ENCODE data around the gene TNIP1.

Gene TNIP1, protein sequence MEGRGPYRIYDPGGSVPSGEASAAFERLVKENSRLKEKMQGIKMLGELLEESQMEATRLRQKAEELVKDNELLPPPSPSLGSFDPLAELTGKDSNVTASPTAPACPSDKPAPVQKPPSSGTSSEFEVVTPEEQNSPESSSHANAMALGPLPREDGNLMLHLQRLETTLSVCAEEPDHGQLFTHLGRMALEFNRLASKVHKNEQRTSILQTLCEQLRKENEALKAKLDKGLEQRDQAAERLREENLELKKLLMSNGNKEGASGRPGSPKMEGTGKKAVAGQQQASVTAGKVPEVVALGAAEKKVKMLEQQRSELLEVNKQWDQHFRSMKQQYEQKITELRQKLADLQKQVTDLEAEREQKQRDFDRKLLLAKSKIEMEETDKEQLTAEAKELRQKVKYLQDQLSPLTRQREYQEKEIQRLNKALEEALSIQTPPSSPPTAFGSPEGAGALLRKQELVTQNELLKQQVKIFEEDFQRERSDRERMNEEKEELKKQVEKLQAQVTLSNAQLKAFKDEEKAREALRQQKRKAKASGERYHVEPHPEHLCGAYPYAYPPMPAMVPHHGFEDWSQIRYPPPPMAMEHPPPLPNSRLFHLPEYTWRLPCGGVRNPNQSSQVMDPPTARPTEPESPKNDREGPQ

DNA sequence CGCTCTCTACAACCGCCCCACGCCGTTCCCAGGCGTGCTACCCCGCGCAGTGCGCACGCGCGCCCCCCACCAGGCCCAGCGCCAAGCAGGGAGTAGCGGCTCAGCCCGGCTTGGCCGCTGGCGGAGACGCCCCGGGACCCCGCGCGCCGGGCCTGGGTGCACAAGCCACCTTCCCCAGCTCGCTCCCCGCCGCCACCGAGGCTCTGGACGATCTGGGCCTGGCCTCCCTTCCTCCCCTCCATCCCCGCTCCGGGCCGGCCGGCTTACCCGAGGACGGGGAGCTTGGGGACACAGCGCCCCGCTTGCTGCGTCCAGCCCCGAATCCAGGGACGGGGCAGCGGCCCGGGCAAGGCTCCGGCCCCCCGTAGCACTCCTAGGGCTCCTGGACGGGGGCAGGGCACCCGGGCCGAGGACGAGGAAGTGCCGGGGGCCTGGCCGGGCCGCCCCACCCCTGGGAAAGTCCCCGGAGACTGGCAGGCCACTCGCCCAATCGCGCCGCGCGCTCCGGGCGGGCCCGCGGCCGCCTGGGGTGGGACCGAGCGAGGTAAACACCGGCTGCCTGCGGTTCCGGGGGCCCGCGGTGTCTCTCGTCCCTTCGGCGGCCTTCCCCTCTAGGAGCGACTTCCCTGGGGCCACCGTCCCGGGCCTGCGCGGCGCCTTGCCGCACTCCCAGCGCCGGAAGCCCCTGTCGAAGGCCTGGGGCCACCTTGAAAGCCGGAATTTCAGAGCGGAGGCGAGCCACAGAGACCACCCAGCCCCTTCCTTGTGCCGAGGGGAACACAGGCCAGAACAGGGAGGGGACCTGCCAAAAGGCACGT lies at the start of gene TNIP1:
Gene TNIP1 (minus strand): TSS at position 422 of the 818 bp plus-strand sequence. CDS start 15,939 bp downstream, outside the sequence.
- H3K27me3 Mint-ChIP-seq = no peaks in the 10 kb centered on the region
- H3K4me1 Mint-ChIP-seq (ENCODE audit: low read depth) = peaks cover 80% of the 10 kb centered on the region
- peaks cover 47% of the 10 kb centered on the region for H3K36me3 Mint-ChIP-seq (ENCODE audit: low read depth)
- intact Hi-C loops (cut with micrococcal nuclease) = no loop called here
- H3K9me3 Mint-ChIP-seq = no peaks in the 10 kb centered on the region
- H3K4me3 Mint-ChIP-seq = peak within 1 kb of the TSS; percentile 85
- peak within 1 kb of the TSS; percentile 95 for H3K27ac Mint-ChIP-seq

DNA sequence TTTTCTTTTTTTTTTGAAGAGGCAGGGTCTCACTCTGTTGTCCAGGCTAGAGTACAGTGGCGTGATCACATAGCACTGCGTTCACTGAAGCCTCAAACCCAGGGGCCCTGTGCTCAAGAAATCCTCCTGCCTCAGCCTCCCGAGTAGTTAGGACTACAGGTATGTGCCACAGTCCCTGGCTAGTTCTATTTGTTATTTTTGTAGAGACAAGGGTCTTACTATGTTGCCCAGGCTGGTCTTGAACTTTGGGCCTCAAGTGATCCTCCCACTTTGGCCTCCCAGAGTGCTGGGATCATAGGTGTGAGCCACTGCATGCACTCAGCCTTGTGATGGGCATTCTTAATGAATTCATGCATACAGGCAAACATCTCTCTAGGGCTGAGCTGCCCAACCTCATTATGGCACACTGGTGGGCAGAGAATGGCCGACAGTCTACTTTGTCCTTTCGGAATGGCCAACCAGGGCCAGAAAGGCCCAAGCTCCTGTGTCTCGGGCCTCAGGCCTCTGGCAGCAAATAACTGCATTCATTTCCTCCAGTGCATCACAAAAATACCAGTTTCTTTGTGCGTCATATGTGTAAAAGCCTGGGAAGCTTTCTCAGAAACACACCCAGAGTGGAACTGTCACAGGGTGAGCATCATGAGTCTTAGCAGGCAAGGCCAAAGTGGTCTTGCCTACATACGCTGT lies 49.5 kb upstream of the TNIP1 start:
- peaks cover 94% of the 10 kb centered on the region for H3K36me3 Mint-ChIP-seq (ENCODE audit: low read depth)

DNA sequence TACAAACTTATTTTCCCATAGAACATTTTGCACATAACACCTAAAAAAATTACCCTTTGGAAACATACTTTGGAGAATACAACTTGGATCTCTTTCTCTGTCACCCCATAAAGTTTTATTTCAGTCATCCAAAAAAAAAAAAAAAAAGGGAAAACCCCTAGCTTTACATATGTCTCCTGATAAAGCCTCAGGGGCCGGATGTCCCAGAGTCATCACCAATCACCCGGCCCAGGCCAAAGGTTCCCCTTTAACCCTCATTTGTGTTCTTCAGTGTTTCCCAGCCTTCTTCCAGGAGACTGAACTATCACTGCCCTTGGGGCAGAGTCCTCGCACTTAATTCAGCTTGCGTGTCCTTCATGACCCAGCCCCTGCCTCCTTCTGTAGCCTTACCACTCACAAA lies 48.0 kb upstream of the TNIP1 start:
- Mint-ChIP-seq H3K27me3 (no peaks in the 10 kb centered on the region), H3K4me1 (ENCODE audit: low read depth) (peaks cover 50% of the 10 kb centered on the region), H3K4me3 (no peak overlapping the region), H3K36me3 (ENCODE audit: low read depth) (peaks cover 86% of the 10 kb centered on the region), H3K9me3 (no peaks in the 10 kb centered on the region), H3K27ac (no peak overlapping the region)
- intact Hi-C loops (cut with micrococcal nuclease) = loop anchor here (5.0 kb wide), 1 partner anchor 108 kb away; no protein-coding TSS in a partner anchor

More for the DNA sequence above, 49.5 kb upstream of the TNIP1 start:
- Mint-ChIP-seq H3K27me3 (no peaks in the 10 kb centered on the region), H3K9me3 (no peaks in the 10 kb centered on the region), H3K4me3 (no peak overlapping the region), H3K4me1 (ENCODE audit: low read depth) (peaks cover 58% of the 10 kb centered on the region), H3K27ac (no peak overlapping the region)
- intact Hi-C loops (cut with micrococcal nuclease) = no loop called here

DNA sequence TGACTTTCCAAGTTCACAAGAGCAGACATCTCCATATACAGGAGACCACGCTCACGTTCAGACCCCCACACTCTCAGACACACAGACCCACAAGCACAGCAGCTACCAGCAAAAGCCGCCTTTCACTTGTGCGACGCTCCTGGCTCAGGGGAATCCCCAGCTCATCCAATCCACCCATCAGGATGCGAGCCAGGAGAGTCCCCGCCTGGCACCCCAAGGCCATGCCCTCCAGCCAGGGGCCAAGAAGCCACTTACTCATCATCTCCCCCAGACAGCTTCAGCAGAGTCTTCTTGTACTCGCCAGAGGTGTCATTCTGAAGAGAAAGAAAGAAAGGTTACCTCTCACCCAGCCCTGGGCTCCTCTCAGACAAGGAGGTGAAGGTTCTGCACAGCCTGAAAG lies 47.1 kb upstream of the TNIP1 start:
- no peak overlapping the region for H3K4me3 Mint-ChIP-seq
- H3K27me3 Mint-ChIP-seq = no peaks in the 10 kb centered on the region
- no peaks in the 10 kb centered on the region for H3K9me3 Mint-ChIP-seq
- H3K36me3 Mint-ChIP-seq (ENCODE audit: low read depth) = peaks cover 85% of the 10 kb centered on the region
- H3K27ac Mint-ChIP-seq = no peak overlapping the region
- peaks cover 42% of the 10 kb centered on the region for H3K4me1 Mint-ChIP-seq (ENCODE audit: low read depth)
- intact Hi-C loops (cut with micrococcal nuclease) = loop anchor here (5.0 kb wide), 1 partner anchor 109 kb away; no protein-coding TSS in a partner anchor

DNA sequence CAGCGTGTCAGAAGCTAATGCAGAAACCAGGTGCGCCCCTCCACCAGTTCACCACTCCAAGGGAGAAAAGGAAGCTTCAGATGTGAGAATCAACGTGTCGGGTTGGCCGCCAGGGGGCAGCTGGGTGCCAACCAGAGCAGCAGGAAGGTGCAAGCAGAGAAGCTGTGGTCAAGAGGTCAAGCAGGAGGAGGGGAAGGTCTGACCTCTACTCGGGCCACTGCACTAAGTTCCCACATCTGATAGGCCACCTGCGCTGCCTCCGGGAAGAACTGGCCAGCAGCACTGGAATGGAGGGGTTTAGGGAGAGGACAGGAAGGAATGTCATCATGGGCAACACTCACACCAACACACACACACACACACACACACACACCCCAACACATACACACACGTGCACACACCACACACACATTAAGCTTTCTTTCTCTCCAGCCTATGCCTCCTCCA lies 45.4 kb upstream of the TNIP1 start:
- peaks cover 86% of the 10 kb centered on the region for H3K36me3 Mint-ChIP-seq (ENCODE audit: low read depth)
- H3K9me3 Mint-ChIP-seq = no peaks in the 10 kb centered on the region
- intact Hi-C loops (cut with micrococcal nuclease) = loop anchor here (1.0 to 5.0 kb wide), 2 partner anchors 38 to 111 kb away; no protein-coding TSS in a partner anchor
- peaks cover 25% of the 10 kb centered on the region for H3K4me1 Mint-ChIP-seq (ENCODE audit: low read depth)
- H3K27me3 Mint-ChIP-seq = no peaks in the 10 kb centered on the region
- H3K4me3 Mint-ChIP-seq = no peak overlapping the region
- H3K27ac Mint-ChIP-seq = no peak overlapping the region

DNA sequence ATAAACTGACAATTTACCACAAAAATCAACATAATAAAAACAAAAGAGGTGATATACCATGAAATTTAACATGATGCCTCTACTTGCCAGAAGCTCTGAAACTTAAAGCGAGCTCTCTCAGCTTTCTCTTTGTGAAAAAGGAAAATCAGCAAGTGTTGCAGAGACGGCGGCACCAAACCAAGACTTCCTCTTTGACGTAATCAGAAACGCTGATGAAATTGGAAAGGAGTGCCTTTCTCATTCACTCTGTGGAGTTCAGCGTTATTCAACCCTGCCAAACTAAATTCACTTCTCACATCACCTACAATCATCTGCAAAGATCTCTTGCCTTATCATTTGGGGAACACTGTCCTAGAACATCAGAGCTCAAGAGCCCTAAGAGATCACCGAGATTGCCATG lies 44.6 kb upstream of the TNIP1 start:
- Mint-ChIP-seq H3K4me1 (ENCODE audit: low read depth) (peaks cover 22% of the 10 kb centered on the region), H3K9me3 (no peaks in the 10 kb centered on the region), H3K27ac (peak overlapping the region; percentile 43), H3K27me3 (no peaks in the 10 kb centered on the region), H3K4me3 (no peak overlapping the region), H3K36me3 (ENCODE audit: low read depth) (peaks cover 86% of the 10 kb centered on the region)
- intact Hi-C loops (cut with micrococcal nuclease) = loop anchor here (5.0 kb wide), 1 partner anchor 112 kb away; no protein-coding TSS in a partner anchor

DNA sequence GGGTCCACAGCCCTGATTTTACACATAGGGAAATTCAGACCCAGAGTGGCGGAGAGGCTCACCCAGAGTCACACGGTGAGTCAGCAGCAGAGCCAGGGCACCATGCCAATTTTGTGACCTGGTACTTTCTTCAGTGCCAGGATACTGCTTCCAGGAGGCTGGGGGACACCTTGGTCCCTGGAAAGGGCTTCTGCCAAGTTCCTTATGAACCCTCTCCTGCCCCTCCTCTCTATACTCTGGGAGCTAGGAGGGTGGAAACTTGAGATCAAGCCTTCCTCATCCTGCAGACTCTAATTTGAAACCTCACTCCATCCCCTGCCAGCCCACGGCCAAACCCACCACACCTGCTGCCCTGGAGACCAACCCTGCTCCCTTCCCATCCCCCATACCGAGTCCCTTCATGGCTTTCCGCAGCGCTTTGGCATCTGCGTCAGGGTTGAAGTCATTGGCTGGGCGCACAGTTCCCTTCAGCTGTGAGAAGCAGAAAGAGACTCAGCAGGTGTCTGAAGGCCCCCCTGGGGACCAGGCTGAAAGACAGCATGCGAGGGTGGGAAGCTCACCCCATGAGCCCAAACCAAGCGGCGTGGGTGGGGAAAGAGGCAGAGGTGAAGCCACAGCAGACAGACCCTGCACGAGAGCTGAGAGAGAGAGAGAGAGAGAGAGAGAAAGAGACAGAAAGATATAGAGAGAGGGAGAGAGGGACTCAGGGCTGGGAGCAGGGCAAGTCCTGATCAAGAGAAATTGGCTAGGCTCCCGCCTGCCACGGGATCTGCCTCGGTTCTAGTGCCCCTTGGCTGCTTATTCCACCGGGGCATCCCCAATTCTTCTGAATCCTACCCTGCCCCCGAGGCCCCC lies 43.3 kb upstream of the TNIP1 start:
- Mint-ChIP-seq H3K27me3 (no peaks in the 10 kb centered on the region), H3K4me1 (ENCODE audit: low read depth) (peaks cover 22% of the 10 kb centered on the region), H3K36me3 (ENCODE audit: low read depth) (peaks cover 86% of the 10 kb centered on the region), H3K27ac (no peak overlapping the region), H3K9me3 (no peaks in the 10 kb centered on the region), H3K4me3 (no peak overlapping the region)
- intact Hi-C loops (cut with micrococcal nuclease) = no loop called here

DNA sequence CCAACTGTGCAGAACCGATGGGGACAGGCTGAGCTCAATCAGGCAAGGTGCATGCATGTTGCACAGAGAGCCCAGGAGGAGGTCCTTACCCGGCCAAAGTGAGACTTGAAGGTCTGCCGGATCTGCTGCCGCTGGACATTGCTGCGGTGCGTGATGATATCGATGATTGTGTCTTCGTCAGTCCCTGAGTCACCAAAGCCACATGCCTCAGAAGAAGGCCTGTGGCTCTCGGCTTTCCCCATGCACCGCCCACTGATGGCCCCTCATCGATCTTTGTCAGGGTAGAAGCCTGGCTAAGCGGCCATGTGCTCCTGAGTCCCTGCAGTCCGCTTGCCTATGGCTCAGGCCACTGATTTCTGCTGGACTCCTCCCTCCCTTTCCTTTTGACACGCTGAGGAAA lies 42.0 kb upstream of the TNIP1 start:
- no peaks in the 10 kb centered on the region for H3K9me3 Mint-ChIP-seq
- no peak overlapping the region for H3K4me3 Mint-ChIP-seq
- H3K27ac Mint-ChIP-seq = no peak overlapping the region
- peaks cover 86% of the 10 kb centered on the region for H3K36me3 Mint-ChIP-seq (ENCODE audit: low read depth)
- H3K4me1 Mint-ChIP-seq (ENCODE audit: low read depth) = peaks cover 22% of the 10 kb centered on the region
- no peaks in the 10 kb centered on the region for H3K27me3 Mint-ChIP-seq
- intact Hi-C loops (cut with micrococcal nuclease) = no loop called here

DNA sequence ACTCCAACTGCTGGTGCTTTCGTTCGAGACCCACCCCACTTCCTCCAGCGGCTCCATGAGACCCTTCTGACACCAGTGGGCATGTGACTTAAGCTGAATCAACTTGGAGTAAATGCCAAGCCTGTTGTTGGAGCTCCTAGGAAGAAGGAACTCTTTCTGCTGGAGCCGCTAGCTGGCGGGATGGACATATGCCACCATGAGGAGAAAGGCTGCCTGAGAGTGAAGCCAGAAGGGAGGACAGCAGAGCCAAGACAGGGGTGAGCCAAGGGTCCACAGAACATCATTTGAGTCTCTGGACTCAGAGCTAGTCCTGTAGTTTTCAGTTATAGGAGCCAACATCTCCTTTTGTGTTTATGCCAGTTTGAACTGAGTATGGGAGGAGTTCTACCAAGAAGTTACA lies 40.8 kb upstream of the TNIP1 start:
- no peaks in the 10 kb centered on the region for H3K27me3 Mint-ChIP-seq
- intact Hi-C loops (cut with micrococcal nuclease) = no loop called here
- H3K27ac Mint-ChIP-seq = no peak overlapping the region
- no peak overlapping the region for H3K4me3 Mint-ChIP-seq
- H3K9me3 Mint-ChIP-seq = no peaks in the 10 kb centered on the region
- H3K36me3 Mint-ChIP-seq (ENCODE audit: low read depth) = peaks cover 86% of the 10 kb centered on the region
- peaks cover 21% of the 10 kb centered on the region for H3K4me1 Mint-ChIP-seq (ENCODE audit: low read depth)

DNA sequence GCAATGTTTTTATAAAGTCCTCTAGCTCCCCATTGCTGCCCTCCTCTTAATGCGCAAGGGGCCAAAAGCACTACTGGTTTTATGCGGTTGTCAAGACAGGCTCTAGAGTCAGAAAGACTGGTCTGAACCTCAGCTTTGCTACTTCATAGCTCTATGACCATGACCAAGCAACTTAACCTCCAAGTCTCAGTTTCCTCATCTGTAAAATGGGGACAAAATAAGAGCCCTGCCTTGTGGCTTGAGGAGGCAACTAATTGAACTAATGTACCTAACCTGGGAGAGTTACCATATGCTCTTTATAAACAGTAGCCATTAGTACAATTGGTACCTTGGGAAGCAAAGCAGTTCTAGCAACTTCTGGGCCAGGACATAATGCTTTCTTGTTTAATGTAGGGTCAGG lies 40.3 kb upstream of the TNIP1 start:
- H3K4me1 Mint-ChIP-seq (ENCODE audit: low read depth) = peaks cover 16% of the 10 kb centered on the region
- H3K36me3 Mint-ChIP-seq (ENCODE audit: low read depth) = peaks cover 86% of the 10 kb centered on the region
- no peak overlapping the region for H3K27ac Mint-ChIP-seq

DNA sequence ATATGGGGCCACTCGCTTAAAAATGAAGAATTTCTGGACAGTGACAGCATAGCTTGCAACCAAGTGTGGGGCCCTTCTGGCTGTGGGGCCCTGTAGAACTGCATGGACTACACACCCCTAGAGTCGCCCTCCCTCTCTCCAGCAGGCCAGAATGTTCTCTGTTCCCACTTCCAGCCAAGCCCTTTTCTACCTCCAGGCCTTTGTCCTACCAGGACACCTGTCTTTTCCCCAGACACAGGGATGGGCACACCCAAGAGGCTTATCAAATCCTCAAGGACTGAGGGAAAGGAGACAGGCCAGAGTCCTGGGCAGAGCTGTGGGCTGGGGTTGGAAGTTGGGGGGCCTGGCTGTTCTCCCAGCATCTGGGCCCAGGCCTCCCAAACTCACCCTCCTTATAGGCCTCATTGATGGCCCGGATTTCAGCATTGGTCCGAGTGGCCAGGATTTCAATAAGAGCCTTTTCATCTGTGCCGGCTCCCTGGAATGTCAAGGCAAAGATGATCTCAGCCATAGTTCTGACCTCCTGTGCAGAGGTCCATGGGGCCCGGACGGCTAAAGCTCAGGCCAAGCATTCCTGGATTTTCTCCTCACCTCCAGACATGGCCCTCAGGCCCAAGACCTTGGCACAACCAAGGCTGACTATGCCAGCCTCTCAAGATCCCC lies 38.2 kb upstream of the TNIP1 start:
- Mint-ChIP-seq H3K4me1 (ENCODE audit: low read depth) (peaks cover 2% of the 10 kb centered on the region), H3K4me3 (no peak overlapping the region), H3K27ac (no peak overlapping the region), H3K27me3 (no peaks in the 10 kb centered on the region), H3K9me3 (no peaks in the 10 kb centered on the region), H3K36me3 (ENCODE audit: low read depth) (peaks cover 83% of the 10 kb centered on the region)
- intact Hi-C loops (cut with micrococcal nuclease) = no loop called here

More for the DNA sequence above, 40.3 kb upstream of the TNIP1 start:
- intact Hi-C loops (cut with micrococcal nuclease) = no loop called here
- H3K9me3 Mint-ChIP-seq = no peaks in the 10 kb centered on the region
- no peaks in the 10 kb centered on the region for H3K27me3 Mint-ChIP-seq
- H3K4me3 Mint-ChIP-seq = no peak overlapping the region

DNA sequence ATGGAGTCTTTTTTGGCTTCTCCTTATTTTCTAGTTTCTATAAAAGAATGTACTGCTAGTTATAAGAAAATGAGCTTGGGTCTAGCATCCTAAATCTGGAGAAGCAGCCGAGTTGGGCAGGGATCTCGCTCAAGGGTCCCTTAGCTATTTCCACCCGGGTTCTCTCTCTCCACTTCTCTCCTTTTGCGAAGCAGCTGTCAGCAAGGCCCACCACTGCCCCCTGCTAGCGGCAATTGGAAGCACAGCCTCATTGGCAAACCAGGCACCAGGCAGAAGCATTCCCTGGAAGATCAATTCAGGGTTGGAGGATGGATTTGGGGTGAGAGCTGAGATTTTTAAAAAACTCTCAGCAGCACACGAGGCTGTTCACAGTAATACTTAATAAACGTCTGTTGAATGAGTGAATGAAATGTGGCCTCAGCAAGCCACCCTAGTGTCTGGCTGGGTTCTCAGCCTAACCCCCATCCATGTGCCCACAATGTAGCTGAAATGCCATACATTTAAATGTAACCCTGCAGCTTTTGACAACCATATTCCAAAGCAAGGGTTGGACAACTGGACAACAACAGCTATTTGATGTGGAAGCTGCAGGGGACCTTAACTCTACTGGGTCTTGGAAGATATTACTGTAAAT lies 34.6 kb upstream of the TNIP1 start:
- H3K4me1 Mint-ChIP-seq (ENCODE audit: low read depth) = no peaks in the 10 kb centered on the region
- H3K27ac Mint-ChIP-seq = no peak overlapping the region
- intact Hi-C loops (cut with micrococcal nuclease) = loop anchor here (1.0 kb wide), 2 partner anchors 64 to 113 kb away; no protein-coding TSS in a partner anchor
- H3K36me3 Mint-ChIP-seq (ENCODE audit: low read depth) = peaks cover 75% of the 10 kb centered on the region
- H3K27me3 Mint-ChIP-seq = no peaks in the 10 kb centered on the region
- H3K4me3 Mint-ChIP-seq = no peak overlapping the region
- H3K9me3 Mint-ChIP-seq = no peaks in the 10 kb centered on the region
